Keratinocyte (primary cell): ENCODE measurements around the gene STX16. TPM values are rescaled to one million over a fixed set of nuclear protein-coding genes. Genes with fewer than 3 reads are reported as not detected.

Experiments used
- DNase-seq: peaks from one replicate; pipeline ENCODE4 v3.0.0-alpha.2; 2011; ENCODE audit warnings: low read depth, missing footprints, low spot score
- FAIRE-seq: peaks from 2 replicates; lab custom pipeline; 2011; peaks lifted over from hg19 to GRCh38; lab: Jason Lieb, UNC
- H2AFZ ChIP-seq: 2 replicates; pipeline ENCODE4 v1.6.0; 2012; ENCODE audit warnings: low read length, control low read depth, inconsistent platforms; ENCODE audit not compliant: control insufficient read depth
- H3K27ac ChIP-seq: 2 replicates; pipeline ENCODE4 v1.5.1; 2011; ENCODE audit warnings: low read length; ENCODE audit not compliant: control insufficient read depth, insufficient read depth
- H3K27me3 ChIP-seq: 3 replicates; pipeline ENCODE4 v1.6.0; 2011; ENCODE audit warnings: low read length; ENCODE audit not compliant: control insufficient read depth, insufficient read depth; ENCODE audit errors: extremely low read depth
- H3K36me3 ChIP-seq, 2 experiments: 2 replicates in 1 of 2; 3 replicates in 1 of 2; pipeline ENCODE4 v1.5.1; 2011; ENCODE audit warnings: low read length in 2 of 2, mild to moderate bottlenecking in 1 of 2; ENCODE audit not compliant: control insufficient read depth in 2 of 2, insufficient read depth in 2 of 2; ENCODE audit errors: extremely low read depth in 1 of 2
- H3K4me1 ChIP-seq: 3 replicates; pipeline ENCODE4 v1.5.1; 2011; ENCODE audit warnings: low read length; ENCODE audit not compliant: control insufficient read depth, insufficient read depth; ENCODE audit errors: extremely low read depth
- H3K4me2 ChIP-seq: 3 replicates; pipeline ENCODE4 v1.6.0; 2011; ENCODE audit warnings: low read depth, low read length; ENCODE audit not compliant: control insufficient read depth, insufficient read depth; ENCODE audit errors: extremely low read depth
- H3K4me3 ChIP-seq, 3 experiments: fragments of 200-600 bp in 1 of 3; sonication (generic) in 1 of 3; 2 replicates in 2 of 3; 3 replicates in 1 of 3; pipeline ENCODE4 v1.5.1; 2011 to 2016; ENCODE audit warnings: low read length in 3 of 3, mild to moderate bottlenecking in 3 of 3, control low read depth in 2 of 3, inconsistent platforms in 1 of 3, low read depth in 1 of 3, mixed read lengths in 1 of 3, mixed run types in 1 of 3, moderate library complexity in 1 of 3; ENCODE audit not compliant: control insufficient read depth in 2 of 3, insufficient read depth in 2 of 3; ENCODE audit errors: extremely low read depth in 1 of 3
- H3K79me2 ChIP-seq: 2 replicates; pipeline ENCODE4 v1.6.0; 2012; ENCODE audit warnings: low read length; ENCODE audit not compliant: control insufficient read depth, insufficient read depth
- H3K9ac ChIP-seq: 3 replicates; pipeline ENCODE4 v1.6.0; 2011; ENCODE audit warnings: low read length; ENCODE audit not compliant: control insufficient read depth, insufficient read depth; ENCODE audit errors: extremely low read depth
- H3K9me1 ChIP-seq: 3 replicates; pipeline ENCODE4 v1.6.0; 2011; ENCODE audit warnings: low read length; ENCODE audit not compliant: control insufficient read depth, insufficient read depth; ENCODE audit errors: extremely low read depth
- H3K9me3 ChIP-seq: 2 replicates; pipeline ENCODE4 v1.5.1; 2012; ENCODE audit warnings: low read depth, low read length; ENCODE audit not compliant: control insufficient read depth
- H4K20me1 ChIP-seq: 3 replicates; pipeline ENCODE4 v1.6.0; 2011; ENCODE audit warnings: low read length; ENCODE audit not compliant: control insufficient read depth, insufficient read depth; ENCODE audit errors: extremely low read depth
- EZH2 ChIP-seq: IDR thresholded peaks from one replicate; pipeline ENCODE4 v1.6.1; 2012; ENCODE audit warnings: inconsistent platforms, mild to moderate bottlenecking, low read length, moderate library complexity
- dilution Hi-C: fragments of 300-500 bp; cut with MboI; formaldehyde crosslinking; loops from one replicate; pipeline ENCODE4 v1.7.0; 2020; ENCODE audit warnings: low sequenced_read_pairs; ENCODE audit not compliant: extremely low pct_ligation_motif_present
- polyA minus RNA-seq, 3 experiments: library from RNA; depleted of rRNA, polyadenylated mRNA; stranded (reverse); fragments of >200 nt; gene quantifications; 1 replicate in 1 of 3; 2 replicates in 1 of 3; 3 replicates in 1 of 3; pipeline ENCODE4 v1.2.3, GENCODE V29; 2011
- polyA plus RNA-seq, 5 experiments: library from polyadenylated mRNA; depleted of rRNA in 3 of 5; stranded (reverse) in 3 of 5; stranded (forward) in 1 of 5; unstranded in 1 of 5; fragments of >200 nt; gene quantifications; 1 replicate in 1 of 5; 2 replicates in 3 of 5; 3 replicates in 1 of 5; pipeline versions ENCODE4 v1.2.1 to v1.2.3, GENCODE V29; 2011 to 2012; ENCODE audit warnings: missing spikeins in 2 of 5, low read depth in 1 of 5, low replicate concordance in 1 of 5
- TF ChIP-seq, protein P1 (sequence below), 3 experiments: IDR thresholded peaks in 1 of 3; conservative IDR thresholded peaks in 1 of 3; optimal IDR thresholded peaks in 1 of 3; 2 replicates in 2 of 3; 3 replicates in 1 of 3; pipeline versions ENCODE3 to v1.5.1; 2011; ENCODE audit warnings: low read length in 3 of 3, mild to moderate bottlenecking in 3 of 3, moderate library complexity in 2 of 3, control low read depth in 1 of 3, inconsistent platforms in 1 of 3; ENCODE audit not compliant: insufficient read depth in 2 of 3; ENCODE audit errors: extremely low read depth in 1 of 3

STX16 gene, protein sequence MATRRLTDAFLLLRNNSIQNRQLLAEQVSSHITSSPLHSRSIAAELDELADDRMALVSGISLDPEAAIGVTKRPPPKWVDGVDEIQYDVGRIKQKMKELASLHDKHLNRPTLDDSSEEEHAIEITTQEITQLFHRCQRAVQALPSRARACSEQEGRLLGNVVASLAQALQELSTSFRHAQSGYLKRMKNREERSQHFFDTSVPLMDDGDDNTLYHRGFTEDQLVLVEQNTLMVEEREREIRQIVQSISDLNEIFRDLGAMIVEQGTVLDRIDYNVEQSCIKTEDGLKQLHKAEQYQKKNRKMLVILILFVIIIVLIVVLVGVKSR
- polyA plus RNA-seq = 47.3 to 69.7 TPM (median 56.7 TPM) in 3 replicates
- polyA plus RNA-seq (2011; ENCODE audit: low read depth) = 127 TPM
- 28.3 and 38.3 TPM in 2 replicates for polyA plus RNA-seq (2011; cell fraction: cytosol; rRNA removed)
- 249 and 270 TPM in 2 replicates for polyA plus RNA-seq (2011; cell fraction: nucleus; rRNA removed)
- polyA plus RNA-seq (2012; ENCODE audit: low replicate concordance) = 39.1 and 39.3 TPM in 2 replicates
- 20.8 to 61.8 TPM (median 27.2 TPM) in 3 replicates for polyA minus RNA-seq
- polyA minus RNA-seq (2011; cell fraction: cytosol; rRNA and poly(A)+ RNA removed) = 14.2 TPM
- polyA minus RNA-seq (2011; cell fraction: nucleus; rRNA and poly(A)+ RNA removed) = 26.6 and 38.2 TPM in 2 replicates

DNA sequence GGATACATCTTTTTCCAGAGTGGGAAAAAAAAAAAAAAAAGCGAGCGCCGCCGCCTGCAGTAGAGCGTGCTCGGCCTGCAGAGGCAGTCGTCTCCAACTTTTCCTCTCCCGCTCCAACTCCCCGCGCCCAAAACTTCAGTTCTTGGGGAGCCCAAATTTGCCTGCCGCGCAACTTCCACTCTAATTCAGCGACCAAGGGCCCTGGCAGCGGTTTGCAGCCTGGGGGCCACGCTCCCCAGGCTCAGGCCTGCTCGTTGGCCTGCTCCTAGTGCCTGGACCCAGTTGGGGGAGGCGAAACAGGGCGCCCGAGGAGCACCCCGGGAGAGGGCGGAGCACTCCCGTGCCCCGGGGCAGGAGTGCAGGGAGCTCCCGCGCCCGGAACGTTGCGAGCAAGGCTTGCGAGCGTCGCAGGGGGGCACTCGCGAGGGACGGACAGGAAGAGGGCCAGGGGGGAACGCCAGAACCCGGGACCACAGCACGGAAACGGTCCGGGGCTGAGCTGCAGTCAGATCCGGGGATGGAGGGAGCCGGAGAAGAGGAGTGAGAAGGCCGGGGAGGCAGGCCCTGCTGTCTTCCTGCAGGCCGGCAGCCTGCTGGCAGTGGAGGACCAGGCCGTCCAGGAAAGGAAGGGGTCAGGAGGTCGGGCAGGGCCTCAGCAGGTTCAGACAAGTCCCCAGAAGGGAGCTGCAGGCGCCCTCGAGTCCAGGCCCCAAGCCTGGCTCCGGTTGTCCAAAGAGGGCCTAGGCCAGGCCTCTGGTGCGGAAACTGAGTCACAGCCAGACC, at the start of gene STX16:
Gene STX16 (plus strand): TSS at position 508 of the 783 bp plus-strand sequence. CDS start 724 bp downstream, outside the sequence.
- peak within 1 kb of the TSS; percentile 81 for H3K27ac ChIP-seq
- H3K4me3 ChIP-seq = peak within 1 kb of the TSS; percentile 68 to 93 (median 79)
- H3K9me1 ChIP-seq = no peaks in the 10 kb centered on the region
- H4K20me1 ChIP-seq = no peaks in the 10 kb centered on the region
- peaks cover 0 to 2% of the 10 kb centered on the region in 2 experiments for H3K36me3 ChIP-seq
- H3K9me3 ChIP-seq = no peaks in the 10 kb centered on the region
- TF ChIP-seq, protein P1, sequence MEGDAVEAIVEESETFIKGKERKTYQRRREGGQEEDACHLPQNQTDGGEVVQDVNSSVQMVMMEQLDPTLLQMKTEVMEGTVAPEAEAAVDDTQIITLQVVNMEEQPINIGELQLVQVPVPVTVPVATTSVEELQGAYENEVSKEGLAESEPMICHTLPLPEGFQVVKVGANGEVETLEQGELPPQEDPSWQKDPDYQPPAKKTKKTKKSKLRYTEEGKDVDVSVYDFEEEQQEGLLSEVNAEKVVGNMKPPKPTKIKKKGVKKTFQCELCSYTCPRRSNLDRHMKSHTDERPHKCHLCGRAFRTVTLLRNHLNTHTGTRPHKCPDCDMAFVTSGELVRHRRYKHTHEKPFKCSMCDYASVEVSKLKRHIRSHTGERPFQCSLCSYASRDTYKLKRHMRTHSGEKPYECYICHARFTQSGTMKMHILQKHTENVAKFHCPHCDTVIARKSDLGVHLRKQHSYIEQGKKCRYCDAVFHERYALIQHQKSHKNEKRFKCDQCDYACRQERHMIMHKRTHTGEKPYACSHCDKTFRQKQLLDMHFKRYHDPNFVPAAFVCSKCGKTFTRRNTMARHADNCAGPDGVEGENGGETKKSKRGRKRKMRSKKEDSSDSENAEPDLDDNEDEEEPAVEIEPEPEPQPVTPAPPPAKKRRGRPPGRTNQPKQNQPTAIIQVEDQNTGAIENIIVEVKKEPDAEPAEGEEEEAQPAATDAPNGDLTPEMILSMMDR (optimal IDR thresholded peaks at IDR 0.05 in 1 of 3, IDR thresholded peaks at IDR 0.05 in 1 of 3, conservative IDR thresholded peaks at IDR 0.05 in 1 of 3; ENCODE audit: extremely low read depth in 1 of 3, insufficient read depth in 2 of 3, low read length in 3 of 3) = peak; percentile 29 to 58 (median 48)
- no peak for TF ChIP-seq EZH2
- H3K9ac ChIP-seq = peak within 1 kb of the TSS; percentile 86
- peak within 1 kb of the TSS; percentile 86 for H2AFZ ChIP-seq
- no peaks in the 10 kb centered on the region for H3K27me3 ChIP-seq
- H3K79me2 ChIP-seq = peaks cover 48% of the 10 kb centered on the region
- peak; percentile 43 for FAIRE-seq
- dilution Hi-C loops = no loop called here
- DNase-seq = peak; percentile 65
- H3K4me2 ChIP-seq = peak within 1 kb of the TSS; percentile 93
- H3K4me1 ChIP-seq = peaks cover 25% of the 10 kb centered on the region

DNA sequence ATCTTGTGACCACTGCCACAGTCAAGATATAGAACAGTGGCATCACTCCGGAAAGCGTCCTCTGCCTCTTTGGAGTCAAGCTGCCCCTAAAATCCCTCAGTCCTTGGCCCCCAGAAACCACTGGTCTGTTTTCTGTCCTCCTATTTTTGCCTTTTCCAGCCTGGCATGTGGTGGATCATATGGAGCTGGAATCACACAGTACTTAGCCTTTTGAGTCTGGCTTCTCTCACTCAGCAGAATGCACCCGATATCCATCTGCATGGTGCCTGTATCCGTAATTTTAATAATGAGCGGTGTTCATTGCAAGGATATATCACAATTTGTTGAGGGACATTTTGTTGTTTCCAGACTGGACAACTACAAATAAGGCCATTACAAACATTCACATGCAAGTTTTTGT, 49.0 kb upstream of the STX16 start:
- no peaks in the 10 kb centered on the region for H4K20me1 ChIP-seq
- TF ChIP-seq, protein P1 (optimal IDR thresholded peaks at IDR 0.05 in 1 of 3, IDR thresholded peaks at IDR 0.05 in 1 of 3, conservative IDR thresholded peaks at IDR 0.05 in 1 of 3; ENCODE audit: extremely low read depth in 1 of 3, insufficient read depth in 2 of 3, low read length in 3 of 3) = no peak
- TF ChIP-seq EZH2 = no peak
- FAIRE-seq (no peak), DNase-seq (no peak)
- no peaks in the 10 kb centered on the region for H3K36me3 ChIP-seq
- no peaks in the 10 kb centered on the region for H3K9me1 ChIP-seq
- no peaks in the 10 kb centered on the region for H3K9me3 ChIP-seq
- no peak overlapping the region for H3K4me2 ChIP-seq
- H3K79me2 ChIP-seq = no peaks in the 10 kb centered on the region
- no peak overlapping the region for H3K27ac ChIP-seq
- no peak overlapping the region for H3K4me3 ChIP-seq
- no peak overlapping the region for H2AFZ ChIP-seq
- H3K4me1 ChIP-seq = no peaks in the 10 kb centered on the region
- H3K27me3 ChIP-seq = peaks cover 35% of the 10 kb centered on the region
- no peak overlapping the region for H3K9ac ChIP-seq
- dilution Hi-C loops = no loop called here
